LNCAP (cell line): Measurements from ENCODE around the gene IKZF5.

Source experiments
- TF ChIP-seq, protein P1 (sequence below): fragments of 450-650 bp; IDR thresholded peaks from 2 replicates; pipeline ENCODE4 v1.5.1; 2017; ENCODE audit warnings: mild to moderate bottlenecking

Gene IKZF5

DNA sequence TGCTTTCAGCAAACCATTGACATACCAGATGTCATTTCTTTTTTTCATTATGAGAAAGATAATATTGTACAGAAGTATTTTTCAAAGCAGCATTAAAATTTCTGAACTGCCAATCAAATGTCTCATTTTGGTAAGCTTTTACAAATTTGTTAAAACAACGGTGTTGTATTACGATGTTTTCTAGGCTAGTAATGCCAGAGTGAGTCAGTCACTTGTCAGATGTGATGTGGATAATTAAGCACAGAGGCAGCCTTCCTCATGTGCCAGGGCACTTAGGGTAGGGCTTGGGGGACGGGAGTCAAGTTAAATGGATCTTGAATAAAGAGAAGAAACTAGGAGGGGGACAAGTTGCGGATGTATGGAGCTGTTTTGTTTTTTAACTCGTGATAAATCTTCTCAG lies 18.3 kb downstream of the IKZF5 start:
- TF ChIP-seq, protein P1, sequence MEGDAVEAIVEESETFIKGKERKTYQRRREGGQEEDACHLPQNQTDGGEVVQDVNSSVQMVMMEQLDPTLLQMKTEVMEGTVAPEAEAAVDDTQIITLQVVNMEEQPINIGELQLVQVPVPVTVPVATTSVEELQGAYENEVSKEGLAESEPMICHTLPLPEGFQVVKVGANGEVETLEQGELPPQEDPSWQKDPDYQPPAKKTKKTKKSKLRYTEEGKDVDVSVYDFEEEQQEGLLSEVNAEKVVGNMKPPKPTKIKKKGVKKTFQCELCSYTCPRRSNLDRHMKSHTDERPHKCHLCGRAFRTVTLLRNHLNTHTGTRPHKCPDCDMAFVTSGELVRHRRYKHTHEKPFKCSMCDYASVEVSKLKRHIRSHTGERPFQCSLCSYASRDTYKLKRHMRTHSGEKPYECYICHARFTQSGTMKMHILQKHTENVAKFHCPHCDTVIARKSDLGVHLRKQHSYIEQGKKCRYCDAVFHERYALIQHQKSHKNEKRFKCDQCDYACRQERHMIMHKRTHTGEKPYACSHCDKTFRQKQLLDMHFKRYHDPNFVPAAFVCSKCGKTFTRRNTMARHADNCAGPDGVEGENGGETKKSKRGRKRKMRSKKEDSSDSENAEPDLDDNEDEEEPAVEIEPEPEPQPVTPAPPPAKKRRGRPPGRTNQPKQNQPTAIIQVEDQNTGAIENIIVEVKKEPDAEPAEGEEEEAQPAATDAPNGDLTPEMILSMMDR = no peak

DNA sequence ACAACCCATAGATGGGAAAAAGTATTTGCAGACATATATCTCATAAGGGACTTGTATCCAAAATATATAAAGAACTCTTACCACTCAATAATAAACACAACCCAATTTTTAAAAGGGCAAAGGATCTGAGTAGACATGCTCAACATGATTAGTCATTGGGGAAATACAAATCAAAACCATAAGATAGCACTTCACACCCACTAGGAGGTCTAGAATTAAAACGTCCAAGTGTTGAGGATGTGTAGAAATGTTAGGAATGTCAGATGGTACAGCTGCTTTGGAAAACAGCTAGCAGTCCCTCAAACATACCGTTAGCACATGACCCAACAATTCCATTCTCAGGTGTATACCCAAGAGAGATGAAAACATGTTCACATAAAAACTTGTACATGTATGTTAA lies 20.1 kb downstream of the IKZF5 start:
- TF ChIP-seq, protein P1 = no peak

DNA sequence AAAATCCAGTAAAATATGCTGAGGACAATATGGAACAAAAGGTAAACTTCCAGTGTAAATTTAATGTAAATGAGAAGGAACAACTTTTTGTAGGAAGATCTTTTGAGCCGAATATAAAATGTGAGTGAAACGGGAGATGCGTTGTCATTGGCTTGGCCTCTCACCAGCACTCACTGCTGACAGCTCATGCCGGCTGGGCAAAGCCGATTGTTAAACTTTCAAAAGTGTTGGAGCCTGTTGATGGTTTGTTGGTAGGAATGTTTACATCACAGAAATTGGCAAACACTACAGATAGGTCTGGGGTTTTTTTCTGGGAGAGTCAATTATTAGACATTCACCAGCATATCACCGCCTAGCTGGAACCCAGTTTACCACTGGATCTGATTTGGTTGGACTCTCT lies 22.3 kb downstream of the IKZF5 start:
- TF ChIP-seq, protein P1 = no peak

DNA sequence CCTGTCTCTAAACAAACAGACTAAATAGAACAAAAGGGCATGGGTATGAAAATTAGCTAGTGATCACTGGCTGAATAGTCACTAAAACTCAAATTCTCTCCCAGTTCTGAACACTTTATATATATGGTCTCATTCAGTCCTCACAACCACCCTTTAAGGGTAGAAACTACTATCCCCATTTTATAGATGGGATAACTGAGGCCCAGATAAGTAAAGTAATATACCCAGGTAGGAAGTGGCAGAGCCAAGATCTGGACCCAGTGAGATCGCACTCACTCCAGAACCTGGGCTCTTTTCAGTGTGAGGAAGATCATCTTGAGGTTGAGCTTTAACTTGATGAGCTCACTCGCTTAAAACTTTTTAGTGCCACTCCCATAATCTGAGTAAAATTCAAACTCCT lies 23.9 kb downstream of the IKZF5 start:
- TF ChIP-seq, protein P1 = no peak

DNA sequence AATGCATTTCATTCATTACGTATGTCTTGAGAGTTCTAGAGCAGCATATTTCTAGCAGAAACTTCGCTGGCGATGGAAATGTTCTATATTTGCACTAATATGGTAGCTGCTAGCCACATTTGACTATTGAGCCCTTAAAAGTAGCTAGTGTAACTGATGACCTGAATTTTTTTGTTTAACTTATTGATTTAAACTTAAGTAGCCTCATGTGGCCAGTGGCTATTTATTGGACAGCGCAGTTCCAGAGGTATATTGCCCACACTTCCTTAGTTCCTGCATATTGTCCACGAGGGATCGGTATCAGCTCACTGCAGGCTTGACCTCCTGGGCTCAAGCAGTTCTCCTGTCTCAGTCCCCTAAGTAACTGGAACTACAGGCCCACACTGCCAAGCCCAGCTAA lies 24.7 kb downstream of the IKZF5 start:
- TF ChIP-seq, protein P1 = no peak

DNA sequence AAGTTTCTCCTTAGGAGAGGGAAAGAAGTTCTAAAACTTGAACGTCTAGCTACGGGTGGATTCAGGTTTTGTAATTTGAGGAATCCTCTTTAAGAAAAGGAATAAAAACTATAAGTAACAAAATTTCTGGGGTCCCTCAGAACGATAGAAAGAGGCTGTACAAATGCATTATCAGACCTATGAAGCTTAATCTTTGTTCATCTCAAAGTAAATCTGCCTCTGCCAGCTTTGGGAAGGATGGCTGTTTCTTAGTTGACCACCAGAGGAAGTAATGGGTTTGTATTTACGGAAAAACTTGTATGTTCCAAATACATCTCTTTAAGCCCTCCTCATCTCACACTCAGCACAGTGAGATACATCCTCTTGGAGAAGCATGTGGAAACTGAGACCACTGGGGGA lies 27.5 kb downstream of the IKZF5 start:
- TF ChIP-seq, protein P1 = peak; percentile 36

DNA sequence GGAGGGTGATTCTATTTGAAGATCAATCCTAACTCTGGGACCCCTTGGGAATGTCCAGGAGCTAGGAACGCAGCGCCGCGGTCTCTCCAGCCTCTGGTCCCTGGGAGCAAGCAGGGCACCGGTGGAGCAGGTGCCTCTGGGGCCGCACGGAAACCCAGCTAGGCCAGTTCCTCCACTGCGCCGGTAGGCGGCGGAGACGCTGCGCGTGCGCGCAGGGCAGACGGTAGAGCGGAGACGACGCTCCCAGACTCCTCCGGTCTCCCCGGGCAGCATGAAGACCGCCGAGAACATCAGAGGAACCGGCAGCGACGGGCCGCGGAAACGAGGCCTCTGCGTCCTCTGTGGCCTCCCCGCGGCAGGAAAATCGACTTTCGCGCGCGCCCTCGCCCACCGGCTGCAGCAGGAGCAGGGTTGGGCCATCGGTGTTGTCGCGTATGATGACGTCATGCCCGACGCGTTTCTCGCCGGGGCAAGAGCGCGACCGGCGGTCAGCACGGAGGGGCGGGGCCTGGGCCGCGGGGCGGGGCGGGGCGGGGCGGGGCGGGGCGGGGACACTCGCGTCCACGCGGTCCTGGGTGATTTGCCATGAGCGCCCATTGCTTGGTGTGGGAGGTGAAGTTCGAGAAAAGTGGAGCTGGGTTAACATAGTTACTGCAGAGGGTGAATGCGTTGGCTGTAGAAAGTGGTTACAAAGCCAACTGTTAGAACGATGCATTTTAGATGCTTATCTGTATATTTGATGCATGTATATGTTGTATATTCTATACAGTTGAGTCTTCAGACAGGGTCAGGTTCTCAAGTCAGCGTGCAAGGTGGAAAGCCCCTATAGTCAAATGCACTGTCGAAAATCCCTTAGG lies 28.2 kb downstream of the IKZF5 start, which contains the start of gene PSTK:
TSS of gene PSTK (plus strand) at position 193 of the 857 bp plus-strand sequence. CDS start at position 272, 79 bp downstream.
- TF ChIP-seq, protein P1 = peak; percentile 81
